ENCODE results near the gene GLT8D2.
"Not testable (repeated sequence)": the region's sequence is repeated elsewhere in the genome, so short reads cannot be mapped to it uniquely, and the experiment has no call there.

Gene GLT8D2

DNA sequence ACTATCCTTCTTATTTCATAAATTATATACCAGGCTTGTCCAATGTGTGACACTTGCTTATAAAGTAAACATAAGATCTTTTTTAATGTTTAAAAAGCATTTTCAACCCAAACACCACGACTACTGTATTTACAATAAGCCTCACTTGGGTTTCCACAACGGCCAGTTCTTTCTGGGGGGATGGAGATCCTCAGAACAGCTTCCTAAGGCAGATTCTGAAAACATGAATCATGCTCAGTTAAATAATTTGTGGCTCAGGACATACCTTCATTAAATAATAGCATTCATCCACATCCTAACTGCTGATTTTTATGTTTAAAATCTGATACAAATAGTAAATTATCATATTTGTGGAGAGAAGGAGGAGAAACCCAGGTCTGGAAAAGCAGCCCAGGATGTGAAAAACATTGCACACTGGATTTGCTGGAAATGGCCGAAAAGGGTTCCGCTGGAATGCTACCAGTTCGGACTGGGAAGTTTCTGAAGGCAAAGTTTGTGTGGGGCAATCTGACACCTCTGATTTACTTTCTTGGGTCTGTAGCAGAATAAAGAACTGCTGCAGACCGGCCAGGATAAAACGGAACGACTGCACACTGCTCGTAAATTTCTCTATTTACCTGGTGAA lies 597 bp downstream of the GLT8D2 start:
- no peak for DNase-seq

DNA sequence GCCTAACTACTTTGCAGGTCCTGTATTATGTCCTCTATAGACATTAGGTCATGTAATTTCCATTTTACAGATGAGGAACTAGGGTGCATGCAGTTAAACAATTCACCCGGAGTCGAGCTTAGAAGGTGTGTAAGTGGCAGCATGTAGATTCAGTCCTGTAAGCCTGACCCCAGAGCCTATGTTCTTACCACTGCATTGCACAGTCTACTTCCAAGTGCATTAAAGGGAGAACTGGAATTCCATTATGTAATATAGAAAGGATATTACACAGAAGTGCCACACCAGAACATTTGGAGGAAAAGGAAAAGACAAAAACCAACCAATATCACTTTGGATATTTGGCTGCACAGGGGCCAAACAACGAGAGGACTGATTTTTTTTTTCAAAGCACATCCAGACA lies 1.2 kb downstream of the GLT8D2 start:
- DNase-seq: no peak

DNA sequence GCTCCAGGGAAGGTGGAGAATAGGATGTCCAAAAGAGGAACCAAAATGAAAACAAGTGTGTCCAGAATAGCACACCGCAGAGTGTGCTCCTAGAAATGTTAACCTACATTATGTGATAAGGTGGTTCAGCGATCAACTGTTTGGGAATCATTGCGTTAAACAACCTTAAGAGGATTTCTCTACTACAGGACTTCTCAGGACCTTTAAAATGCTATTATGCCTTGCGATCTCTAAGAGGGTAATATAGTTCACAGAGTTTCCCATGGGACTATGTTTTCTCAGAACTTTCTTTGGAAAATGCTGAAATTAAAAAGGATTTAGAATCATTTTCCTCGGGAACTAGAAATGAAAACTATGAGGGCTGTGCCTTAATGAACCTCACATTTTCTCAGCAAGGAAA lies 1.8 kb downstream of the GLT8D2 start:
- DNase-seq: no peak

DNA sequence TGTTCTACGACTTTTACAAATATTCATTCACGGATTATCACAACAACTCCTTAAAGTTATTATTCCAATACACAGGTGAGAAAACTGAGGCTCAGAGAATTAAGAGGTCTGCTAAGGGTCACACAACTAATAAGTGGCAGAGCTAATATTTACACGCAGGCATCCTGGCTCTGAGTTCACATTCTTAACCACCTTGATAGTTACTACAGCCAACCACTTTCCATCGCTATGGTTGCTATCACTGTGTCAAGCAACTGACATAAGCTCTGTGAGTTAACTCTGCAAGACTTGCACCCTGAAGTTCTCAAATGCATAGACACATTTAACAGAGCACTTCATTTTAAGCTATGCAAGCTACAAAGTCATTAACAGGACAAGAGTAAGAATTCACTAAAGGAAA lies 3.7 kb downstream of the GLT8D2 start:
- no peak for DNase-seq

DNA sequence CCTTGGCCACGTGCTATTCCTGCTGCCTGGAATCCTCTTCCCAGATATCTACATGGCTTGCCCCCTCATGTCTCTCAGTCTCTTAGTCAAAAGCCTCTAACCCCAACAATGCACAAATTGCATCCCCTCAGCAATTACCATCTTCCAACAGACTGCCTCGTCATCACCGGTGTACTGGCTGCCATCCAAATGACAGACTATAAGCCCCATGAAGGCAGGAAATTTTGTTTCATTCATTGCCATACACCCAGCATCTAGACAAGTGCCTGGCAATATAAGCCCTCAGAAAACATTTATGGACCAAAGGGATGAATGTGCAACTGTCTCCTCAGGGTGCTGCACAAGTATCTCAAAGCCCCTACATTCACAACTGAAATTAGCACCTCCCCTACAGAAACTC lies 5.8 kb downstream of the GLT8D2 start:
- no peak for DNase-seq

DNA sequence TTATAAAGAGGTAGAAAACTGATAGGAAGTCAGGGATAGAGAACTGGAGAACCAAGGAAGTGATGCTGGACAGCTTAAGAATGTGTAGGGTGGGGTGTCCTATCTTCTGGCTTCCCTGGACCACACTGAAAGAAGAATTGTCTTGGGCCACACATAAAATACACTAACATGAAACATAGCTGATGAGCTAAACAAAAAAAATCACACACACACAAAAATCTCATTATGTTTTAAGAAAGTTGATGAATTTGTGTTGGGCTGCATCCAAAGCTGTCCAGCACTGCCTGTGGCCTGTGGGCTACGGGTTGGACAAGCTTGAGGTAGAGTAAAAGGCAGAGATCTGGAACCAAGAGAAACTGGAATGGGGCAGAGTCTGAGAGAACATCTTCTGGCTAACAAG lies 7.4 kb downstream of the GLT8D2 start:
- DNase-seq: no peak

DNA sequence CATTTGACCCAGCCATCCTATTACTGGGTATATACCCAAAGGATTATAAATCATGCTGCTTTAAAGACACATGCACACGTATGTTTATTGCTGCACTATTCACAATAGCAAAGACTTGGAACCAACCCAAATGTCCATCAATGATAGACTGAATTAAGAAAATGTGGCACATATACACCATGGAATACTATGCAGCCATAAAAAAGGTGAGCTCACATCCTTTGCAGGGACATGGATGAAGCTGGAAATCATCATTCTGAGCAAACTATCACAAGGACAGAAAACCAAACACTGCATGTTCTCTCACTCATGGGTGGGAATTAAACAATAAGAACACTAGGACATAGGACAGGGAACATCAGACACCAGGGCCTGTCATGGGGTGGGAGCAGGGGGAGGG lies 10.2 kb downstream of the GLT8D2 start:
- not testable (repeated sequence) for DNase-seq

DNA sequence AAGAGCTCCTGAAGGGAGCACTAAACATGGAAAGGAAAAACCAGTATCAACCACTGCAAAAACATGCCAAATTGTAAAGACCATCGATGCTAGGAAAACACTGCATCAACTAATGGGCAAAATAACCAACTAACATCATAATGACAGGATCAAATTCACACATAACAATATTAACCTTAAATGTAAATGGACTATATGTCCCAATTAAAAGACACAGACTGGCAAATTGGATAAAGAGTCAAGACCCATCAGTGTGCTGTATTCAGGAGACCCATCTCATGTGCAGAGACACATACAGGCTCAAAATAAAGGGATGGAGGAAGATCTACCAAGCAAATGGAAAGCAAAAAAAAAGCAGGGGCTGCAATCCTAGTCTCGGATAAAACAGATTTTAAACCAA lies 13.8 kb downstream of the GLT8D2 start:
- not testable (repeated sequence) for DNase-seq

DNA sequence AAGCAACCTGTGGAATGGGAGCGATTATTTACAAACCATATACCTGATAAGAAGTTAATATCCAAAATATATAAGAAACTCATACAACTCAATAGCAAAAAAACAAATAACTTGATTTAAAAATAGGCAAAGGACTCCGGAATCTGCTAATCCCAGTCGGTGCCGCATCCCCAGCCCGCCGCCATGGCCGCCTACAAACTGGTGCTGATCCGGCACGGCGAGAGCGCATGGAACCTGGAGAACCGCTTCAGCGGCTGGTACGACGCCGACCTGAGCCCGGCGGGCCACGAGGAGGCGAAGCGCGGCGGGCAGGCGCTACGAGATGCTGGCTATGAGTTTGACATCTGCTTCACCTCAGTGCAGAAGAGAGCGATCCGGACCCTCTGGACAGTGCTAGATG lies 19.4 kb downstream of the GLT8D2 start:
- DNase-seq: not testable (repeated sequence)

DNA sequence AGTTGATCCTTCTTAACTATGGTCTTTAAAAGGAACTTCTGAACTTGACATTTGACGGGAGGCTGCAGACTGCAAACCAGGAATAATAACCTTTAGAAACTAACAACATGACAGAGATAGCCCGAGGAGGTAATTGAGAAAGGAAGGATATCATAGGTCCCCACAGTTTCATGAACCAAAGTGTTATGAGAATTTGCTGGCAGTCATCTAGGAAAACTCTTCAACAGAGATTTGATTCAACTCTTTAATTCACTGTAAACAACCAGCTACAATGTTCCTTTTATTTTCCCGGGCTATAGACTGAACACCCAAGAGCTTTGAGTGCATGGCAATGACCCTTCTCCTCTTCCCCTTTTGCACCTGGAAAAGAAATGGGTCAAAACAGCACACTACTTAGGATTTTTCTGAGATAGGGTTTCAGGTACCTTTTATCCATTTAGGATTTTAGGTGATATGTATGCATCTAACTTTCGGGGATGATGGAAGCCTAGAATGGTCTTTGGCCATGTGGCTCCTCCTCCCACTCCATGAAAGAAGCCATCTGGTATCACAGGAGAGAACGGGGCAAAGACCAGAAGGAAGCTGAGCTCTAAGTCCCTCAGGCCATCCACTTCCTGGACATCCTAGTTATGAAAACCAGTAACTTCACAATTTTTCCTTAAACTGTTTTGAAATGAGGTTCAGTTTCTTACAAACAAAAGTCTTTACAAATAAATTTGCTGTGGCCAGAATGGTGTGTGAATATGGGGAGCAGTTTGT lies 23.0 kb downstream of the GLT8D2 start:
- no peak for DNase-seq

DNA sequence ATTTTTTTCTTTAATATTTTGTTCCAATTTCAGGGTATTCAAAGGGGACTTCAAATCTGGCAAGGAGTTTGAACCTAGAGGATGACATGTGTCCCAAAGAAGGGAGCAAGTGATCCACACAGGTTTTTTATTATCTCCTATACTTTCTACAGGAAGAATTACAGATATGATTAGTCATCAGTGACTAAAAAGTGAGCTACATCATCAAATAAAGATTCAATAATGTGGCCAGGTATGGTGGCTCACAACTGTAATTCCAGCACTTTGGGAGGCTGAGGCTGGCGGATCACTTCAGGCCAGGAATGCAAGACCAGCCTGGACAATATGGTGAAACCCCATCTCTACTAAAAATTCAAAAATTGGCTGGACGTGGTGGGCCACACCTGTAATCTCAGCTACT lies 24.2 kb downstream of the GLT8D2 start:
- DNase-seq: no peak

DNA sequence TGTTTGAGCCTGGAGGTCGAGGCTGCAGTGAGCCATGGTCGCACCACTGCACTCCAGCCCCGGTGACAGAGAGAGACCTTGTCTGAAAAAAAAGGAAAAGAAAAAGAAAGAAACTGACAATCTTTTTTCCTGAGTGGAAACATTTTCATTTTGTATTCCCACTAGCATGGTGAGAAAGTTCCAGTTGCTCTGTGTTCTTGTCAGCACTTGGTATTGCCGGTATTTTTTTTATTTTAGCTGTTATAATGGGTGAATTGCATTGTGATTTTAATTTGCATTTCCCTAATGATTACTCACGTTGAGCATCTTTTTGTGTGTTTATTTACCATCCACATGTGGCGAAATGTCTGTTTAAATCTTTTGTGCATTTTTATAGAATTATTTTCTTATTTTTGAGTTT lies 25.6 kb downstream of the GLT8D2 start:
- no peak for DNase-seq

DNA sequence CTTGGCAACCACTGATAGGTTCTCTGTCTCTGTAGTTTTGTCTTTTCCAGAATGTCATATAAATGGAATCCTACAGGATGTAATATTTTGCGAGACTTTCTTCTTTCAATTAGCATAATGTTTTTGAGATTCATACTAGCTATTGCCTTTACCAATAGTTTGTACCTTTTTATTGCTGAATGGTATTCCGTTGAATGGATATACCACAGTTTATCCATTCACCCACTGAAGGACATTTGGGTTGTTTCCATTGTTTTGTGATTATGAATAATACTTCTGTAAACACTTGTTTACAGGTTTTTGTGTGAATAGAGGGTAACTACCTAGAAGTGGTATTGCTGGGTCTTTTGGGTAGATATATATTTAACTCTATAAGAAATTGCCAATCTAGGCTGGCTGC lies 26.3 kb downstream of the GLT8D2 start:
- DNase-seq: no peak

DNA sequence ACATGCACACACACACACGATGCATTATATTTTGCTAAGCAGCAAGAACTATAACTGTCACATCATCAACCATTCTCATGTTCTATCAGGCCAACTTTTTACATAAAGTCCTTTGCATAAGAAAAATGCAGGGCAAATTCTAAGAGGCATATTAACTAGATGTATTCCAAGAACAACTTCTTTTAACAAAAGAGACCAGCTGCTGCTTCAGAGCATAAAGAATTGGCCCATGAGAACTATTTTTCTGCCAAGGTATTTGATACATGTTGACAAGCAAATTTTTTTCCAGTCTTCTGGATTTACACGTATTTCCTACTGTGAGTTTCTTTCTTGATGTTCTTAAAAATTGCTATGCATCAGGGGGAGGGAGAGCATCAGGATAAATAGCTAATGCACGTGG lies 27.2 kb downstream of the GLT8D2 start:
- no peak for DNase-seq

DNA sequence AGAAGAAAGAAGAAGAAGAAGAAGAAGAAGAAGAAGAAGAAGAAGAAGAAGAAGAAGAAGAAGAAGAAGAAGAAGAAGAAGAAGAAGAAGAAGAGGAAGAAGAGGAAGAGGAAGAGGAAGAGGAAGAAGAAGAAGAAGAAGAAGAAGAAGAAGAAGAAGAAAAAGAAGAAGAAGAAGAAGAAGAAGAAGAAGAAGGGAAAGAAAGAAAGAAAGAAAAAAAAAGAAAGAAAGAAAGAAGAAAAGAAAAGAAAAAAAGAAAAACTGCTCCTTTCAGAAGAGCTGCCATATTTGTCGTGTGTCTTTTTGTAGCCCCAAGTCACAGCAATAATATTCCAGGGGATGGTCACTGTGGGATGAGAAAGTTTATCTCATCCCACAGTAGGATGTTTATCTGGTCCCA lies 28.1 kb downstream of the GLT8D2 start:
- DNase-seq: not testable (repeated sequence)

DNA sequence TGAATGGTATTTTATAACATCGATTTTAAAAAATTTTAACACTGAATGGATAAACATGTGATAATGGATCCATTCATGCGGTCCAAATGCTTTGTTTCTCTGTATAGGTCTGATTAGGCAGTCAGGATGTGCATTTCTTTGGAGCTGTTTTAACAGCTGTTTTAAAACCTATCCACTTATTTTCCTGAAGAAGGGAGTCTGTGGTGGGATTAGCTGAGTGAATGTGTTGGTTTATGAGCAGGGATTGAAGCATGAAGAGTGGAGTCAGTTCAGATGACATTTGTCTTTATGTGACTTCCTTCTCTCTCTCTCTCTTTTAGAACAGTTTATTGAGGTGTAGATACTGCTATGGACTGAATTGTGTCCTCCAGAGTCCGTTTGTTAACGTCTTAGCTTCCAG lies 37.7 kb downstream of the GLT8D2 start:
- no peak for DNase-seq

DNA sequence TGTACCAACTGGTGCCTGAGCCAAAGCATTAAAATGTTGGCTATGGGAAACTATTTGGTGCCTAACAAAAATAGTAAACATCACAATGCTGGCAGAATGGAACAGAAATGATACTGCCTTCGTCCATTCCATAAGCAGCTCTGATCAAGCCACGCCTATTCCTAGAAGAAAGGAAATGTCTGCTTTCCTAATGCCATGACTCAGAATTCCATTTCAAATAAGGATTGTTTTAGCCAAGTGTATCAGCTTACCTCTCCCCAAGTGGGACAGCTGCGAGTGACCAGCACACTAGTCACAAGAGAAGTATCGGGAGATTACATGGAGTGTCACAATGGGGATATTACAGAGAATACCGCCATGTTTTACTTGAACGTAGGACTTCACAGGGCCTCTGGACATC lies 38.7 kb downstream of the GLT8D2 start:
- no peak for DNase-seq

DNA sequence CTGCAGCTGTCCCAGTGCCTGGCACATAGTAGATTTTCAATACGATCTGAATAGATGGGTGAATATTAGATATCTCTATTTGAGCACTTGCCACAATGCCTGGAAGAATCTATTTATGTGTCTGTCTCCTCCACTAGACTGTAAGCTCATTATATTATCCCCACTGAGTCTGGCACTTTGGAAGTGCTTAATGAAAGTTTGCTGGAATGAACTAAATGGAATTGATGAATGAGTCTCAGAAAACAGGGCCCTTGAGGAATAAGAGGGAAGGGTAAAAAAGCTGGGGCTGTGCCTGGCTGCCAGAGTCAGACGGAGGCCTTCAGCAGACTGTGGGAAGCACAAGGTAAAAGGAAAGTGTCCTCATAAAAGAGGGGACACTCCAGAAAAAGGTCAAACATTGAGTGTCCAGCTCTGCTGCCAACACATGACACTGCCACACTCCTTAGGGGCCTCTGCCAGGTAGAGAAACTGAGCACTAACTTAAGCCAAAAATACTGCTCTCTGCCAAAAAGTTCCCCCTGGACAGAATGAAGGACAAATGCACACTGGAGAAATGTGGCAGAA lies 39.3 kb downstream of the GLT8D2 start:
- DNase-seq: no peak

DNA sequence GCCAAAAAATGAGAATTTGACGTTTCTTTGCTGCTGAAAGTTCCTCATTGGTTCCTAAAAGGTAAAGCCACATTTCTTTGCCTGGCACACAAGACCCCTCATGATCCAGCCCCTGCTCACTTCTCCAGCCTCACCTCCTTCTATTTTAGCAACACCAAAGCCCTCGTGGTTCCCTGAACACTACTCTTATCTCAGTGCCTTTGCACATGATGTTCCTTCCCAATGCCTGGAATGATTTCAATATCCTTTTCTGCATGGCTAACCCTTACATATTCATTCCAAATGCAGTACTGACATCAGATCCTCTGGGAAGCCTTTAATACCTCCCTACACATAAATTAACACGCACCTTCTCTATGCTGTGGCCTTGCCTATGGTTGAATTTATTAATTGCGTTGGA lies 39.9 kb downstream of the GLT8D2 start:
- DNase-seq: no peak

DNA sequence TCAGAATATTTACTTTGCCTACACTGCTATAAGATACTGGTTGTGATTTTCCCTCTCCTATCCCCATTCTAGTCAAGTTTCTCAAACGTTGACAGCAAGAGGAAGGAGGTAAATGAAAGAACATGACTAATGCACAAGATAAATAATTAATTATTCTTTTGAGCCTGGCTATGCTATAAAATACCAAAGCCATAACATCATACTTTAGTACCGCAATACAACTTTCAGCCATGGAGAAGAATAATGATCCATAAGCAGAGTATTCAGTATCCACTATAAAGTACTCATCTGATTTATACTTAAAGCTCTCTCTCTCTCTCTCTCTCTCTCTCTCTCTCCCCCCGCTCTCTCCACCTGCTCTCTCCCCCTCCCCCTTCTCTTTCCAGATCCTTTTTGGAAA lies 43.1 kb downstream of the GLT8D2 start:
- DNase-seq: no peak

DNA sequence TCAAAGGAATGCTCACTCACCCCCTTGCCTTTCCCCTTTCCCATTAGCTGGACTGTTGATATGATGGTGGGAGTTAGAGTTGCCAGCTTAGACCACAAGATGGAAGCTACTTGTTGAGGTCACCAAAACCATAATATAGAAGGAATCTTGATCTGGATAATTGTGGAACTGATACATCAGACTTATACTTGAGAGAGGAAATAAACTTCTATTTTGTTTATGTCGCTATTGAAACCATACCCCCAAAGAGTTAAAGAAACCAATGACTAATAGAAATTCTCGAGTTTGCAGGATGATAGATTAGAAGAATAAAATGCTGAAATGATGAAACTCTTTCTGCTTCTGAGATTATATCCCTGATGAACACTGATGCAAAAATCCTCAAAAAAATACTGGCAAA lies 46.4 kb downstream of the GLT8D2 start:
- no peak for DNase-seq

DNA sequence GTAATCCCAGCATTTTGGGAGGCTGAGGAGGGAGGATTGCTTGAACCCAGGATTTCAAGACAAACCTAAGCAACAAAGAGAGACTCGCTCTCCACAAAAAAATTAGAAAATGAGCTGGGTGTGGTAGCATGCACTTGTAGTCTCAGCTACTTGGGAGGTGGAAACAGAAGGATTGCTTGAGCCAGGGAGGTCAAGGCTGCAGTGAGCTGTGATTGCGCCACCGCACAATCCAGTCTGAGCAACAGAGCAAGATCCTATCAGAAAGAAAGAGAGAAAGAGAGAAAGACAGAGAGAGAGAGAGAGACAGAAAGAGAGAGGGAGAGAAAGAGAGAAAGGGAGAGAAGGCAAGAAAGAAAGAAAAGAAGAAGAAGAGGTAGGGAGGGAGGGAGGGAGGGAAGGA lies 47.3 kb downstream of the GLT8D2 start:
- no peak for DNase-seq

DNA sequence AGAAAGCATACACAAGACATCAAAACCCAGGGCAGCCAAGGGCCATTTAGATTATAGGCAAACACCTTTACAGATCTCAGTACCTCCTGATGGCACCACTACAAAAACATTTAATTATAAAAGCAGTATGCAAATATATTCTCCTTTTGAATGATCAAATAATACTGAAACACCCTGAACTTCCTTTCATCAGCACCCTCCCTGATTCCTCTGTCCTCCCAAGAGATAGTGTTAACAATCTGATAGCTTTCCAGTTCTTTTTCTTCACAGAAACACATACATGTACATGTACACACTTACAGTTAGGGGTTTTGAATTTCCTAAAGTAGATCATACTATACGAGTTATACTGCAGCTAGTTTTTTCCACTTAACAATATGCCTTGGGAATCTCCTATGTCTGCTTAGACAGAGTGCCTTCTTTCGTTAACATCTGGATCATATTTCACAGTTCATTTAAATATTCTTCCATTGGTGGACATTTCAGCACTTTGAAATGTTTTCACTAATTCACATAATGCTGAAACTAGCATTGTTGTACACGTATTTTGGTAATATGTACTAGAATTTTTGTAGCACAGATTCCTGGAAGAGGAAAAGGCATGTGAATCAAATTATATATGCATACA lies 49.1 kb downstream of the GLT8D2 start:
- no peak for DNase-seq

DNA sequence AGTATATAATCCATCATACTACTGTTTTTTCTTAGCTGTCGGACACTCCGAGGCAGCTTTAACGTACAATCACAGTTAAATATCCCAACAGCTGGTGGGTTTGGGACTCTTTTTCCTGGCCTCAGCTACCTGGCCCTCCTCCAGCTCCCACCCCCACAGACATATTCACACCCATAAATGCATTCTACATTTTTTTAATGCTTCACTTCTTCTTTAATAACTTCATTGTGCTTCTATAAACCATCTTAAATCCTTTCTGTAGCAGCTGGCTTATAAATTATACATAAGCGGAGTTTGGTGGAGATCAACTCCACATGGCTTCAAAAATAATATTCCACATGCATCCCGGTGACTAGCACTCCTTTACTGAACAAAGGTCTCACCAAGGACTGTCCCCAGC lies 51.0 kb downstream of the GLT8D2 start:
- no peak for DNase-seq
